ENCODE data around the gene FNDC4. TPM values are rescaled to one million over a fixed set of nuclear protein-coding genes. Genes with fewer than 3 reads are reported as not detected.

Gene FNDC4
- total RNA-seq, 1 donor from 2014 or later, result 7.3 TPM

- H3K36me3 Mint-ChIP-seq (ENCODE audit: low read depth, unreplicated experiment), result peaks cover 43% of the 10 kb centered on the region
- no peak for FAIRE-seq
Measured at GRCh38 chr2:27461118-27461517, 33.9 kb downstream of the FNDC4 start.

GRCh38 chr2:27453968-27454367, 41.0 kb downstream of the FNDC4 start:
- TF ChIP-seq EZH2 (IDR thresholded peaks at IDR 0.05; ENCODE audit: insufficient read depth, low read length), result no peak
- TF ChIP-seq CTCF (IDR thresholded peaks at IDR 0.05; ENCODE audit: insufficient read depth, low read depth, low read length), result no peak
- Mint-ChIP-seq H3K9me3 (ENCODE audit: unreplicated experiment) (no peaks in the 10 kb centered on the region), H3K27me3 (ENCODE audit: low read depth, unreplicated experiment) (no peaks in the 10 kb centered on the region), H3K4me3 (ENCODE audit: unreplicated experiment) (no peak overlapping the region), H3K27ac (ENCODE audit: unreplicated experiment) (no peak overlapping the region), H3K4me1 (ENCODE audit: low read depth, unreplicated experiment) (no peaks in the 10 kb centered on the region), H3K36me3 (ENCODE audit: low read depth, unreplicated experiment) (peaks cover 34% of the 10 kb centered on the region)
- H3K27me3 ChIP-seq (ENCODE audit: insufficient read depth, low read length), result no peaks in the 10 kb centered on the region
- H3K4me1 ChIP-seq (ENCODE audit: insufficient read depth, low read length), result no peaks in the 10 kb centered on the region
- FAIRE-seq, result no peak
- H3K79me2 ChIP-seq (ENCODE audit: insufficient read depth, low read length), result no peaks in the 10 kb centered on the region
- no peaks in the 10 kb centered on the region for H3K9me3 ChIP-seq (ENCODE audit: insufficient read depth, low read depth, low read length)
- no peak overlapping the region for H3K9ac ChIP-seq (ENCODE audit: low read length)
- no peak overlapping the region for H3K4me3 ChIP-seq (ENCODE audit: insufficient read depth, low read depth, low read length)
- no peak overlapping the region for H2AFZ ChIP-seq (ENCODE audit: low read depth, low read length)
- peaks cover 30% of the 10 kb centered on the region for H3K36me3 ChIP-seq (ENCODE audit: insufficient read depth, low read length)
- no peaks in the 10 kb centered on the region for H4K20me1 ChIP-seq (ENCODE audit: insufficient read depth, low read length)
- DNase-seq (ENCODE audit: low read depth), result no peak
- H3K4me2 ChIP-seq (ENCODE audit: low read length), result no peak overlapping the region
- H3K27ac ChIP-seq (ENCODE audit: low read depth, low read length), result no peak overlapping the region

More at GRCh38 chr2:27461118-27461517, 33.9 kb downstream of the FNDC4 start:
- Histone ChIP-seq H3K9ac (ENCODE audit: low read length) (no peak overlapping the region), H3K27ac (ENCODE audit: low read depth, low read length) (no peak overlapping the region), H3K4me3 (ENCODE audit: insufficient read depth, low read depth, low read length) (no peak overlapping the region), H3K4me1 (ENCODE audit: insufficient read depth, low read length) (no peaks in the 10 kb centered on the region), H4K20me1 (ENCODE audit: insufficient read depth, low read length) (no peaks in the 10 kb centered on the region), H3K36me3 (ENCODE audit: insufficient read depth, low read length) (peaks cover 21% of the 10 kb centered on the region), H3K79me2 (ENCODE audit: insufficient read depth, low read length) (no peaks in the 10 kb centered on the region), H2AFZ (ENCODE audit: low read depth, low read length) (no peak overlapping the region), H3K9me3 (ENCODE audit: insufficient read depth, low read depth, low read length) (no peaks in the 10 kb centered on the region), H3K4me2 (ENCODE audit: low read length) (no peak overlapping the region), H3K27me3 (ENCODE audit: insufficient read depth, low read length) (no peaks in the 10 kb centered on the region)
- no peaks in the 10 kb centered on the region for H3K4me1 Mint-ChIP-seq (ENCODE audit: low read depth, unreplicated experiment)
- no peak overlapping the region for H3K4me3 Mint-ChIP-seq (ENCODE audit: unreplicated experiment)
- no peaks in the 10 kb centered on the region for H3K27me3 Mint-ChIP-seq (ENCODE audit: low read depth, unreplicated experiment)
- peaks cover 1% of the 10 kb centered on the region for H3K9me3 Mint-ChIP-seq (ENCODE audit: unreplicated experiment)
- TF ChIP-seq EZH2 (IDR thresholded peaks at IDR 0.05; ENCODE audit: insufficient read depth, low read length) (no peak), CTCF (IDR thresholded peaks at IDR 0.05; ENCODE audit: insufficient read depth, low read depth, low read length) (no peak)
- DNase-seq (ENCODE audit: low read depth), result no peak
- H3K27ac Mint-ChIP-seq (ENCODE audit: unreplicated experiment), result no peak overlapping the region

GRCh38 chr2:27451095-27451494, 43.9 kb downstream of the FNDC4 start:
- Mint-ChIP-seq H3K27ac (ENCODE audit: unreplicated experiment) (no peak overlapping the region), H3K9me3 (ENCODE audit: unreplicated experiment) (no peaks in the 10 kb centered on the region), H3K27me3 (ENCODE audit: low read depth, unreplicated experiment) (no peaks in the 10 kb centered on the region), H3K4me1 (ENCODE audit: low read depth, unreplicated experiment) (no peaks in the 10 kb centered on the region), H3K4me3 (ENCODE audit: unreplicated experiment) (no peak overlapping the region), H3K36me3 (ENCODE audit: low read depth, unreplicated experiment) (peaks cover 29% of the 10 kb centered on the region)
- no peaks in the 10 kb centered on the region for H3K9me3 ChIP-seq (ENCODE audit: insufficient read depth, low read depth, low read length)
- TF ChIP-seq EZH2 (IDR thresholded peaks at IDR 0.05; ENCODE audit: insufficient read depth, low read length) (no peak), CTCF (IDR thresholded peaks at IDR 0.05; ENCODE audit: insufficient read depth, low read depth, low read length) (no peak)
- no peak overlapping the region for H3K4me2 ChIP-seq (ENCODE audit: low read length)
- no peaks in the 10 kb centered on the region for H3K4me1 ChIP-seq (ENCODE audit: insufficient read depth, low read length)
- no peak overlapping the region for H3K4me3 ChIP-seq (ENCODE audit: insufficient read depth, low read depth, low read length)
- DNase-seq (ENCODE audit: low read depth) (no peak), FAIRE-seq (no peak)
- H2AFZ ChIP-seq (ENCODE audit: low read depth, low read length), result no peak overlapping the region
- peaks cover 24% of the 10 kb centered on the region for H3K36me3 ChIP-seq (ENCODE audit: insufficient read depth, low read length)
- no peaks in the 10 kb centered on the region for H3K79me2 ChIP-seq (ENCODE audit: insufficient read depth, low read length)
- H3K27ac ChIP-seq (ENCODE audit: low read depth, low read length), result no peak overlapping the region
- no peak overlapping the region for H3K9ac ChIP-seq (ENCODE audit: low read length)
- H4K20me1 ChIP-seq (ENCODE audit: insufficient read depth, low read length), result no peaks in the 10 kb centered on the region
- H3K27me3 ChIP-seq (ENCODE audit: insufficient read depth, low read length), result no peaks in the 10 kb centered on the region

All from astrocyte (in vitro differentiated cells and primary cell).